ENCODE results near the gene DMAC2. TPM values are rescaled to one million over a fixed set of nuclear protein-coding genes. Genes with fewer than 3 reads are reported as not detected.

Gene DMAC2
- total and polyA plus RNA-seq, 8 donors: 48.4 to 64.6 (median 58.4) TPM

DNA sequence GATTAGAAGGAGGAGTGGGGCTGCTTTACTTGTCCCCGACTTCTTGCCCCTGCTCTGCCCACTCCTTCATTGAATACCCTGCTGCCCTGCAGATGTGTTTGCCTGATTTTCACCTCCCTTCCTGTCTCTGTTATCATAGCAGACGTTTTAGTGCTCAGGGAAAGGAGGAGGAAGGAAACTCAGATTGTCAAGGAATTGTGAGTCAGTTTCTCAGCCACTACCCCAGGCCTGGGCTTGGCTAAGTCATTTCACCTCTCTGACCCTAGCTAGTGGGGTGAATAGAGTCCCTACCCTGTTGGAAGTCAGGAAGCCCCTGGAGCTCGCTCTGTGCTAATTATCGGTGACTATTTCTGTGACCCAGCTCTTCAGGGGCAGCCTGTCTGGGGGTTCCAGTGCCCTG is 38.2 kb downstream of the DMAC2 start:
- Histone ChIP-seq H3K9me3 (no peaks in the 10 kb centered on the region), H3K27me3 (no peaks in the 10 kb centered on the region), H3K4me3 (no peak overlapping the region), H3K36me3 (peaks cover 0 to 5% of the 10 kb centered on the region in 2 donors), H3K27ac (peak overlapping the region in 1 of 2 donors; percentile 63), H3K4me1 (peaks cover 10 to 60% of the 10 kb centered on the region in 2 donors)
- intact Hi-C loops (cut with DNase I): no loop called here
- no peak for DNase-seq
- ATAC-seq: no peak
- TF ChIP-seq, protein P1, sequence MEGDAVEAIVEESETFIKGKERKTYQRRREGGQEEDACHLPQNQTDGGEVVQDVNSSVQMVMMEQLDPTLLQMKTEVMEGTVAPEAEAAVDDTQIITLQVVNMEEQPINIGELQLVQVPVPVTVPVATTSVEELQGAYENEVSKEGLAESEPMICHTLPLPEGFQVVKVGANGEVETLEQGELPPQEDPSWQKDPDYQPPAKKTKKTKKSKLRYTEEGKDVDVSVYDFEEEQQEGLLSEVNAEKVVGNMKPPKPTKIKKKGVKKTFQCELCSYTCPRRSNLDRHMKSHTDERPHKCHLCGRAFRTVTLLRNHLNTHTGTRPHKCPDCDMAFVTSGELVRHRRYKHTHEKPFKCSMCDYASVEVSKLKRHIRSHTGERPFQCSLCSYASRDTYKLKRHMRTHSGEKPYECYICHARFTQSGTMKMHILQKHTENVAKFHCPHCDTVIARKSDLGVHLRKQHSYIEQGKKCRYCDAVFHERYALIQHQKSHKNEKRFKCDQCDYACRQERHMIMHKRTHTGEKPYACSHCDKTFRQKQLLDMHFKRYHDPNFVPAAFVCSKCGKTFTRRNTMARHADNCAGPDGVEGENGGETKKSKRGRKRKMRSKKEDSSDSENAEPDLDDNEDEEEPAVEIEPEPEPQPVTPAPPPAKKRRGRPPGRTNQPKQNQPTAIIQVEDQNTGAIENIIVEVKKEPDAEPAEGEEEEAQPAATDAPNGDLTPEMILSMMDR (IDR thresholded peaks at IDR 0.05): no peak

DNA sequence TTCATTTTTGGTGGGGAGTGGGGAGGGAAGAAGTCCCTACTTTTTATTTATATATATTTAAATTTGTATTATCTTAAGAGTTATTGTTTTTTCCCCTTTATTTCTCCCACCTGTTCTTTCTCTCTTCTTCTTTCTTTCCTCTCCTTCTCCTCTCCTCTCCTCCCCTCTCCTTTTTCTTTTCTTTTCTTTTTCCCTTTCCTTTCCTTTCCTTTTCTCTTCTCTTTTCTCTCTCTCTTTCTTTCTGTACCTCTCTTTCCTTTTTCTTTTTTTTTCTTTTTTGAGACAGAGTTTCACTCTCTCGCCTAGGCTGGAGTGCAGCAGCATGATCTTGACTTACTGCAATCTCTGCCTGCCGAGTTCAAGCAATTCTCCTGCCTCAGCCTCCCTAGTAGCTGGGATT is 40.2 kb downstream of the DMAC2 start:
- no peak for ATAC-seq
- DNase-seq: no peak
- Histone ChIP-seq H3K4me3 (no peak overlapping the region), H3K4me1 (peaks cover 13 to 58% of the 10 kb centered on the region in 2 donors), H3K27me3 (no peaks in the 10 kb centered on the region), H3K27ac (no peak overlapping the region), H3K36me3 (peaks cover 0 to 5% of the 10 kb centered on the region in 2 donors), H3K9me3 (no peaks in the 10 kb centered on the region)
- TF ChIP-seq, protein P1 (IDR thresholded peaks at IDR 0.05): no peak
- intact Hi-C loops (cut with DNase I): no loop called here

DNA sequence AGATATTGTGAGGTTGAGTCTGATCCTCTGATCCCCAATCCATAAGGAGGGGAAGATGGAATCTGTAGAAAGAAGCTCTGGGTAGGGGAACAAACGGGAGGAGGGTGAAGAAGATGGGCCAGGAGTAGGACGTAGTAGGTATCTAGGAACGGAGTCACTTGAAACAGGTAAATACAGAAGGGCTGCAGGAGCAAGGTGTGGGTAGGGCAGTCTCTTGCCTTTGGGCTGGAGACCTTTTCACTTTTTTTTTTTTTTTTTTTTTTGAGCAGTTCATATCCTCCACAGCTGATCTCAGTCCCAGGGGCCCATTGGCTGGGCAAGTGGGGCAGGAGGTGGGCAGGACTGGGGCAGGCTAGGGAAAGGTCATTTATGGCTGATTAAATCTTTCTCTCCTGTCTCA is 40.6 kb downstream of the DMAC2 start:
- intact Hi-C loops (cut with DNase I): no loop called here
- Histone ChIP-seq H3K36me3 (peaks cover 0 to 5% of the 10 kb centered on the region in 2 donors), H3K27me3 (no peaks in the 10 kb centered on the region), H3K27ac (no peak overlapping the region), H3K4me1 (peaks cover 13 to 58% of the 10 kb centered on the region in 2 donors), H3K9me3 (no peaks in the 10 kb centered on the region), H3K4me3 (peak overlapping the region in 1 of 2 donors; percentile 84)
- TF ChIP-seq, protein P1 (IDR thresholded peaks at IDR 0.05): no peak
- ATAC-seq (no peak), DNase-seq (no peak)

DNA sequence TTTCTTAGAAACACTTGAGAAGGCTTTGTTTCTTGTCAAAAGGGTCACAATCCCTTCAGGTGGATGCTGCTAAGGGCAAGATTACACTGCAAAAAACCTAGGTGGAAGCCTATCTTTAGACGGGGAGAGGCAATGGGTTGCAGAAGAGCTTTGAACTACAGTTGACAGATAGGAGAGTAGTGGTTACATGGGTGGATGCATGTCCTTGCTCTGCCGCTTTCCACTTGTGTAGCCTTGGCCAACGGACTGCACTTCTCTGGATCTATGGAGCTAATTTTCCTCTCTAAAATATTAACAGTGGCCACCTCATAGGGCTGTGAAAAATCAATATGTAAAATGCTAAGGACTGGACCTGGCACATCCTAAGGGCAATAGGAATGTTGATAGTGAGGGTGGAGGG is 41.1 kb downstream of the DMAC2 start:
- intact Hi-C loops (cut with DNase I): no loop called here
- ATAC-seq (no peak), DNase-seq (no peak)
- H3K27ac ChIP-seq: no peak overlapping the region
- TF ChIP-seq, protein P1 (IDR thresholded peaks at IDR 0.05): no peak
- H3K9me3 ChIP-seq: no peaks in the 10 kb centered on the region
- H3K27me3 ChIP-seq: no peaks in the 10 kb centered on the region
- H3K4me1 ChIP-seq: peaks cover 13 to 61% of the 10 kb centered on the region in 2 donors
- peak overlapping the region; percentile 84 to 94 for H3K4me3 ChIP-seq
- peaks cover 0 to 5% of the 10 kb centered on the region in 2 donors for H3K36me3 ChIP-seq

DNA sequence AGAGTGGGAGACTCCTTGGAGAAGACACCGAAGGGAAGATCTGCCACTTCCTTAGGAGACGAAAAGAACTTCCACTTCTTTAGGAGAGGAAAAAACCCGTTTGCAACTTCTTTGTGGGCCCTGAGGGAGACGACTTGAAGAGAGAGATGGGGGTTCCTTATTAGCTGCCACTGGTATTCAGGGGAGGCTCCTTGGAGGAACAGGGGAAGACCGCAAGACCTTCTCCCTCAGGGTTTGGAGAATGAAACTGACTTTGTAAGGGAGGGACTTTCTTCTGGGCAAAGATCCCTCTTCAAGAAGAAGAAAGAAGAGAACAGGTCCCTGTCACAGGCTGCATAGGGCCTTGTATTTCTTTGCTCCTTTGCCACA is 41.7 kb downstream of the DMAC2 start:
- Histone ChIP-seq H3K27ac (peak overlapping the region; percentile 86 to 93), H3K27me3 (no peaks in the 10 kb centered on the region), H3K36me3 (peaks cover 0 to 5% of the 10 kb centered on the region in 2 donors), H3K4me1 (peaks cover 13 to 63% of the 10 kb centered on the region in 2 donors), H3K4me3 (peak overlapping the region; percentile 84 to 94), H3K9me3 (no peaks in the 10 kb centered on the region)
- intact Hi-C loops (cut with DNase I): no loop called here
- ATAC-seq (no peak), DNase-seq (no peak)
- TF ChIP-seq, protein P1 (IDR thresholded peaks at IDR 0.05): no peak
